HCT116 (cell line): Measurements from ENCODE around the gene VTI1A. TPM values are rescaled to one million over a fixed set of nuclear protein-coding genes. Genes with fewer than 3 reads are reported as not detected.

Experiments
- ATAC-seq: fragments of 200-7000 bp; cut with Tn5 transposase; 2 replicates; pipeline ENCODE4 v1.9.1; 2020; ENCODE audit warnings: mild to moderate bottlenecking, moderate library complexity
- BruUV-seq: library from RNA; stranded (reverse); fragments of 400-500 nt; replicated peaks from 2 replicates; lab custom pipeline; 2021; lab: Mats Ljungman, UMichigan
- CTCF ChIA-PET: fragments of 300-600 bp; sonication (Branson Sonifier 250); formaldehyde crosslinking; loops from one replicate; lab custom pipeline; 2021; ENCODE audit warnings: antibody characterized with exemption; lab: Charles Lee
- POLR2A ChIA-PET: fragments of 300-600, 350-600 bp; sonication (Branson Sonifier 250); formaldehyde crosslinking; loops from one replicate; lab custom pipeline; 2021; ENCODE audit warnings: antibody characterized with exemption; lab: Charles Lee
- RAD21 ChIA-PET, 2 experiments: fragments of 300-600 bp; sonication (Branson Sonifier 250); formaldehyde crosslinking; loops; one replicate each; lab custom pipeline; 2023; ENCODE audit warnings: low total read pairs in 2 of 2; ENCODE audit not compliant: uncharacterized antibody in 2 of 2, unreplicated experiment in 2 of 2, low non-redundant PET in 1 of 2; lab: Charles Lee
- DNase-seq: peaks from one replicate; pipeline ENCODE4 v3.0.0-alpha.2; 2010; ENCODE audit warnings: low read depth, low spot score
- H2AFZ ChIP-seq: fragments of 200-600 bp; shearing (Covaris generic), sonication (generic); 2 replicates; pipeline ENCODE4 v1.6.1; 2017; ENCODE audit warnings: low read depth, mixed run types, mixed read lengths, antibody characterized with exemption, low read length; ENCODE audit not compliant: poor library complexity, severe bottlenecking
- H3K27ac ChIP-seq: 2 replicates; pipeline ENCODE4 v1.5.1; 2012; ENCODE audit warnings: low read depth, low read length
- H3K27me3 ChIP-seq: fragments of 200-600 bp; sonication (generic); 2 replicates; pipeline ENCODE4 v1.6.1; 2016; ENCODE audit warnings: mixed run types, low read length, mixed read lengths; ENCODE audit not compliant: insufficient read depth
- H3K36me3 ChIP-seq, 2 experiments: fragments of 200-500 bp in 1 of 2; fragments of 200-600 bp in 1 of 2; sonication (Bioruptor generic) in 1 of 2; sonication (generic) in 1 of 2; 2 replicates each; pipeline versions ENCODE4 v1.5.1 to v1.6.1; 2014 to 2016; ENCODE audit warnings: low read length in 2 of 2, inconsistent platforms in 1 of 2, mixed read lengths in 1 of 2, mixed run types in 1 of 2; ENCODE audit not compliant: insufficient read depth in 2 of 2, control insufficient read depth in 1 of 2
- H3K4me1 ChIP-seq, 2 experiments: fragments of 200-600 bp in 1 of 2; sonication (generic) in 1 of 2; 2 replicates each; pipeline versions ENCODE4 v1.5.1 to v1.6.1; 2012 to 2017; ENCODE audit warnings: low read length in 2 of 2, inconsistent platforms in 1 of 2, mild to moderate bottlenecking in 1 of 2, mixed read lengths in 1 of 2, mixed run types in 1 of 2, moderate library complexity in 1 of 2; ENCODE audit not compliant: insufficient read depth in 2 of 2, control insufficient read depth in 1 of 2
- H3K4me2 ChIP-seq: fragments of 200-600 bp; sonication (generic); 2 replicates; pipeline ENCODE4 v1.6.1; 2017; ENCODE audit warnings: mixed run types, low read length, mixed read lengths
- H3K4me3 ChIP-seq, 2 experiments: fragments of 200-600 bp in 1 of 2; sonication (generic) in 1 of 2; replicated peaks in 1 of 2; 2 replicates each; pipeline ENCODE4 v1.5.1; 2011 to 2016; ENCODE audit warnings: low read length in 2 of 2, control low read depth in 1 of 2, low read depth in 1 of 2, mild to moderate bottlenecking in 1 of 2, mixed read lengths in 1 of 2, mixed run types in 1 of 2
- H3K79me2 ChIP-seq: fragments of 200-600 bp; sonication (generic); 2 replicates; pipeline ENCODE4 v1.6.1; 2017; ENCODE audit warnings: mild to moderate bottlenecking, mixed run types, low read length, moderate library complexity, mixed read lengths; ENCODE audit not compliant: insufficient read depth
- H3K9ac ChIP-seq: fragments of 200-600 bp; sonication (generic); 2 replicates; pipeline ENCODE4 v1.6.1; 2016; ENCODE audit warnings: low read length, mixed read lengths
- H3K9me2 ChIP-seq: fragments of 200-600 bp; sonication (generic), shearing (Covaris generic); 2 replicates; pipeline ENCODE4 v1.6.1; 2017; ENCODE audit warnings: mixed run types, mild to moderate bottlenecking, moderate library complexity; ENCODE audit not compliant: insufficient read depth
- H3K9me3 ChIP-seq, 2 experiments: fragments of 200-500 bp in 1 of 2; fragments of 200-600 bp in 1 of 2; sonication (Bioruptor generic) in 1 of 2; sonication (generic) in 1 of 2; 2 replicates each; pipeline ENCODE4 v1.6.1; 2014 to 2017; ENCODE audit warnings: low read length in 2 of 2, mixed read lengths in 2 of 2, inconsistent platforms in 1 of 2, low read depth in 1 of 2, mild to moderate bottlenecking in 1 of 2, mixed run types in 1 of 2, moderate library complexity in 1 of 2; ENCODE audit not compliant: control insufficient read depth in 1 of 2, insufficient read depth in 1 of 2
- H4K20me1 ChIP-seq: fragments of 200-600 bp; sonication (generic), shearing (Covaris generic); 2 replicates; pipeline ENCODE4 v1.6.1; 2017; ENCODE audit warnings: mixed run types, mild to moderate bottlenecking, moderate library complexity; ENCODE audit not compliant: insufficient read depth
- CEBPB ChIP-seq: IDR thresholded peaks from 2 replicates; pipeline ENCODE4 v1.6.1; 2012; ENCODE audit warnings: low read depth
- EGR1 ChIP-seq: IDR thresholded peaks from 2 replicates; pipeline ENCODE4 v1.6.1; 2012; ENCODE audit warnings: low read depth
- EZH2 ChIP-seq: fragments of 200-600 bp; sonication (generic); IDR thresholded peaks from 2 replicates; pipeline ENCODE4 v1.6.1; 2017; ENCODE audit warnings: antibody characterized with exemption, mixed run types
- EZH2phosphoT487 ChIP-seq: fragments of 200-600 bp; IDR thresholded peaks from 2 replicates; pipeline ENCODE4 v1.6.1; 2018; ENCODE audit warnings: antibody characterized with exemption, borderline replicate concordance
- FOSL1 ChIP-seq: IDR thresholded peaks from 2 replicates; pipeline ENCODE4 v1.6.1; 2012; ENCODE audit warnings: low read depth
- POLR2AphosphoS5 ChIP-seq: IDR thresholded peaks from 2 replicates; pipeline ENCODE4 v1.6.1; 2011; ENCODE audit warnings: mild to moderate bottlenecking, low read depth, low read length, moderate library complexity
- RAD21 ChIP-seq: IDR thresholded peaks from 2 replicates; pipeline ENCODE4 v1.6.1; 2012; ENCODE audit warnings: low read depth, mild to moderate bottlenecking
- SIN3A ChIP-seq: IDR thresholded peaks from 2 replicates; pipeline ENCODE4 v1.6.1; 2012; ENCODE audit warnings: low read depth
- SP1 ChIP-seq: IDR thresholded peaks from 2 replicates; pipeline ENCODE4 v1.6.1; 2012; ENCODE audit warnings: low read depth
- SRF ChIP-seq: IDR thresholded peaks from 2 replicates; pipeline ENCODE4 v1.6.1; 2012; ENCODE audit warnings: low read depth
- TCF7L2 ChIP-seq: IDR thresholded peaks from 2 replicates; pipeline ENCODE4 v1.7.0; 2011; ENCODE audit warnings: borderline replicate concordance, inconsistent platforms; ENCODE audit not compliant: insufficient read depth, insufficient read length; ENCODE audit errors: extremely low read depth
- YY1 ChIP-seq: IDR thresholded peaks from 2 replicates; pipeline ENCODE4 v1.6.1; 2011; ENCODE audit warnings: low read length, low read depth, moderate library complexity, mild to moderate bottlenecking; ENCODE audit not compliant: insufficient replicate concordance; ENCODE audit errors: extremely low read depth
- ZNF274 ChIP-seq: fragments of 200-500 bp; sonication (Bioruptor generic); IDR thresholded peaks from 2 replicates; pipeline ENCODE4 v1.6.1; 2014; ENCODE audit warnings: mild to moderate bottlenecking, low read depth, low read length, inconsistent platforms
- intact Hi-C: fragments of 100-400 bp; cut with micrococcal nuclease; formaldehyde crosslinking; loops from 2 replicates; pipeline ENCODE4 v1.10.0; 2022
- total RNA-seq: library from RNA; stranded (reverse); gene quantifications from one replicate; pipeline ENCODE4 v1.2.1, GENCODE V29; 2021; ENCODE audit not compliant: unreplicated experiment
- TF ChIP-seq, protein P1 (sequence below): IDR thresholded peaks from 2 replicates; pipeline ENCODE4 v1.6.1; 2011; ENCODE audit warnings: mild to moderate bottlenecking, low read length, moderate library complexity; ENCODE audit not compliant: insufficient replicate concordance; ENCODE audit errors: extremely low read depth
- TF ChIP-seq, protein P2 (sequence below): IDR thresholded peaks from 2 replicates; pipeline ENCODE4 v1.6.1; 2012
- TF ChIP-seq, protein P3 (sequence below): IDR thresholded peaks from 2 replicates; pipeline ENCODE4 v1.6.1; 2012

VTI1A gene
- total RNA-seq, 1 experiment from 2014 or later: 80.7 TPM

DNA sequence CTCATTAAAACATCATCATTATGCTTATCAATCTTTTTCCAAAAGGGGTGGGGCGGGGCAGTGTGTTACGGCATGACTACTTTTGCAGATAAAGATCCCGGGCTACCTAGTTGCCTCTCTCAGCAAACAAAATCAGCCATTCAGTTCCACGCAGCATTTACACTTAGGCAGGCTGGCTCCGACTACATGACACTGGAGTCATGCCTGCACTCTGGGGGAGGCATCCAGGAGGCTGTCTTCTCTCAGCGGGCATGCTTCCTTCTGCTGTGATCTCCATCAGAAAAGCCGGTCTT lies 309.2 kb downstream of the VTI1A start (continued):
- TF ChIP-seq, protein P1, sequence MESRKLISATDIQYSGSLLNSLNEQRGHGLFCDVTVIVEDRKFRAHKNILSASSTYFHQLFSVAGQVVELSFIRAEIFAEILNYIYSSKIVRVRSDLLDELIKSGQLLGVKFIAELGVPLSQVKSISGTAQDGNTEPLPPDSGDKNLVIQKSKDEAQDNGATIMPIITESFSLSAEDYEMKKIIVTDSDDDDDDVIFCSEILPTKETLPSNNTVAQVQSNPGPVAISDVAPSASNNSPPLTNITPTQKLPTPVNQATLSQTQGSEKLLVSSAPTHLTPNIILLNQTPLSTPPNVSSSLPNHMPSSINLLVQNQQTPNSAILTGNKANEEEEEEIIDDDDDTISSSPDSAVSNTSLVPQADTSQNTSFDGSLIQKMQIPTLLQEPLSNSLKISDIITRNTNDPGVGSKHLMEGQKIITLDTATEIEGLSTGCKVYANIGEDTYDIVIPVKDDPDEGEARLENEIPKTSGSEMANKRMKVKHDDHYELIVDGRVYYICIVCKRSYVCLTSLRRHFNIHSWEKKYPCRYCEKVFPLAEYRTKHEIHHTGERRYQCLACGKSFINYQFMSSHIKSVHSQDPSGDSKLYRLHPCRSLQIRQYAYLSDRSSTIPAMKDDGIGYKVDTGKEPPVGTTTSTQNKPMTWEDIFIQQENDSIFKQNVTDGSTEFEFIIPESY: no peak
- no peak for TF ChIP-seq POLR2AphosphoS5

DNA sequence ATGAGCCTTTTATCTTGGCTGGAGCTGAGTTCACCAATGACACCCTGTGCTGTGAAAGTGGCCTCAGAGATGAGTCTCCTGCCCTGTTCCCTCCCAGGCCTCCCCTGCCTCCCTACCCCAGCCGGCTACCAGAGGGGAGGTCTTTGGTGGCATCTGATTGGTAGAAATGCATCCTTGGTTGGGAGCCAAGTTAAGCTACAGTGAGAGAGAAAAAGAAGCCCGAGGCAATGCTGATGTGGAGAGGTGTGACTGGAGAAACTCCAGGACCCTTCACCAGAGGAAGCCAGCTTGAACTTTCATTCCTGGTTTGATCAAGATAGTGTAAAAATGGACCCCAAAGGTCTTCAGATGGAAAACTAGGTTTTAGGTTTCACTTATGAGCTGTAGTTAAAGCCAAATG lies 311.9 kb downstream of the VTI1A start:
- H4K20me1 ChIP-seq: no peaks in the 10 kb centered on the region
- no TSS peak for BruUV-seq

DNA sequence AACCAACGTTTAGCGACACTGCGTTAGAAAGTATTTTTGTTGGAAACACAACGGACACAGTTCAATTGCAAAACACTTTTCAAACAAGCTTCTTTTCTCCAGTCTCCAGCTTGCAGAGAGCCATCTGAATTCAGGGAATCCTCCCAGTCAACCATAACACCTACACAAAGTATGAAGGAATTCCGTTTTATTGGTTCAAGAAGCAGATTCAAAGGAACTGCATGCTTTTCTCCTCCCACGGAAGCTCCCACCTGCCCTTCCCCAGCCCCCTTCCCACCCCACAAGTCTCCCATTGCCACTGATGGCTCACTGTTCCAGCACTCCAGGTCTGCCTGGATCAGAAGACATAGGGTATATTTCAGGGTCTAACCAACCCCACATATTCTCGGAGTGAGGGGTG lies 312.5 kb downstream of the VTI1A start:
- H3K9me2 ChIP-seq: no peaks in the 10 kb centered on the region
- H2AFZ ChIP-seq: no peak overlapping the region
- no peaks in the 10 kb centered on the region for H3K9me3 ChIP-seq
- no peak for ATAC-seq
- no peak overlapping the region for H3K27ac ChIP-seq
- no peak overlapping the region for H3K4me3 ChIP-seq
- H3K36me3 ChIP-seq: peaks cover 0 to 5% of the 10 kb centered on the region in 2 experiments; a peak in 1 of 4 replicates
- H4K20me1 ChIP-seq: 0 out of 2 replicates have a peak, but pooled peaks cover 3% of the 10 kb centered on the region
- H3K4me2 ChIP-seq: no peak overlapping the region
- BruUV-seq: no TSS peak
- no peak overlapping the region for H3K9ac ChIP-seq
- RAD21 ChIA-PET: no interaction called here
- CTCF ChIA-PET: no interaction called here
- POLR2A ChIA-PET: no interaction called here
- intact Hi-C loops: no loop called here
- DNase-seq: no peak
- no peaks in the 10 kb centered on the region for H3K27me3 ChIP-seq
- no peaks in the 10 kb centered on the region for H3K79me2 ChIP-seq
- peaks cover 0 to 14% of the 10 kb centered on the region in 2 experiments; a peak in 1 of 4 replicates for H3K4me1 ChIP-seq
- TF ChIP-seq SIN3A: no peak
- TF ChIP-seq, protein P2, sequence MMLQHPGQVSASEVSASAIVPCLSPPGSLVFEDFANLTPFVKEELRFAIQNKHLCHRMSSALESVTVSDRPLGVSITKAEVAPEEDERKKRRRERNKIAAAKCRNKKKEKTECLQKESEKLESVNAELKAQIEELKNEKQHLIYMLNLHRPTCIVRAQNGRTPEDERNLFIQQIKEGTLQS: no peak
- no peak for TF ChIP-seq TCF7L2
- TF ChIP-seq, protein P1: no peak
- no peak for TF ChIP-seq RAD21
- TF ChIP-seq EGR1: no peak
- TF ChIP-seq EZH2: no peak
- TF ChIP-seq EZH2phosphoT487: no peak
- no peak for TF ChIP-seq SP1
- TF ChIP-seq FOSL1: no peak
- TF ChIP-seq ZNF274: no peak
- TF ChIP-seq, protein P3, sequence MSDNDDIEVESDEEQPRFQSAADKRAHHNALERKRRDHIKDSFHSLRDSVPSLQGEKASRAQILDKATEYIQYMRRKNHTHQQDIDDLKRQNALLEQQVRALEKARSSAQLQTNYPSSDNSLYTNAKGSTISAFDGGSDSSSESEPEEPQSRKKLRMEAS: no peak

More for the DNA sequence above, 311.9 kb downstream of the VTI1A start:
- Histone ChIP-seq H3K4me3 (no peak overlapping the region), H3K27me3 (no peaks in the 10 kb centered on the region), H3K27ac (no peak overlapping the region), H3K4me2 (no peak overlapping the region), H2AFZ (no peak overlapping the region), H3K9me3 (no peaks in the 10 kb centered on the region), H3K79me2 (no peaks in the 10 kb centered on the region), H3K9ac (no peak overlapping the region), H3K4me1 (peaks cover 0 to 14% of the 10 kb centered on the region in 2 experiments; a peak in 1 of 4 replicates), H3K36me3 (peaks cover 0 to 5% of the 10 kb centered on the region in 2 experiments; a peak in 1 of 4 replicates), H3K9me2 (no peaks in the 10 kb centered on the region)
- DNase-seq (no peak), ATAC-seq (no peak)
- ChIA-PET RAD21 (no interaction called here), CTCF (no interaction called here), POLR2A (no interaction called here)
- intact Hi-C loops: no loop called here
- TF ChIP-seq RAD21 (no peak), SRF (no peak), YY1 (no peak), SIN3A (no peak), POLR2AphosphoS5 (no peak), CEBPB (no peak), SP1 (no peak)
- TF ChIP-seq, all 23 proteins: peak for 0
